H1 (cell line): Measurements from ENCODE around the gene TRIB2. TPM values are rescaled to one million over a fixed set of nuclear protein-coding genes. Genes with fewer than 3 reads are reported as not detected.

Experiments used
- CTCF ChIA-PET: fragments of 300-600 bp; sonication (Branson Sonifier 250); formaldehyde crosslinking; loops from one replicate; lab custom pipeline; 2021; ENCODE audit not compliant: partially characterized antibody; lab: Charles Lee
- POLR2A ChIA-PET: fragments of 300-600 bp; sonication (Branson Sonifier 250); formaldehyde crosslinking; loops from one replicate; lab custom pipeline; 2021; ENCODE audit warnings: inconsistent platforms; ENCODE audit not compliant: partially characterized antibody; lab: Charles Lee
- DNase-seq, 2 experiments: peaks; one replicate each; pipeline versions ENCODE4 v3.0.0 to v3.0.0-alpha.2; 2010 to 2022; ENCODE audit warnings: low spot score in 2 of 2, low read depth in 1 of 2, mixed read lengths in 1 of 2
- FAIRE-seq: peaks from 2 replicates; lab custom pipeline; 2011; peaks lifted over from hg19 to GRCh38; lab: Jason Lieb, UNC
- H2AFZ ChIP-seq: 2 replicates; pipeline ENCODE4 v1.8.1; 2012; ENCODE audit warnings: low read length, inconsistent platforms
- H2AK5ac ChIP-seq: 2 replicates; pipeline ENCODE4 v1.6.1; 2013; ENCODE audit warnings: low read depth, low read length
- H2BK120ac ChIP-seq: replicated peaks from 2 replicates; pipeline ENCODE3; 2013; ENCODE audit warnings: low read depth, low read length, inconsistent platforms
- H2BK12ac ChIP-seq: 2 replicates; pipeline ENCODE4 v1.6.1; 2013; ENCODE audit warnings: low read depth, low read length
- H2BK15ac ChIP-seq: 2 replicates; pipeline ENCODE4 v1.6.1; 2013; ENCODE audit warnings: low read length
- H2BK20ac ChIP-seq: 2 replicates; pipeline ENCODE4 v1.6.1; 2013; ENCODE audit warnings: low read length
- H2BK5ac ChIP-seq: 2 replicates; pipeline ENCODE4 v1.6.1; 2013; ENCODE audit warnings: low read depth, low read length
- H3K14ac ChIP-seq: 2 replicates; pipeline ENCODE4 v1.6.1; 2013; ENCODE audit warnings: inconsistent platforms; ENCODE audit not compliant: insufficient read length
- H3K18ac ChIP-seq: 2 replicates; pipeline ENCODE4 v1.6.1; 2013; ENCODE audit warnings: low read length; ENCODE audit errors: extremely low read depth
- H3K23ac ChIP-seq: 2 replicates; pipeline ENCODE4 v1.6.1; 2013; ENCODE audit warnings: inconsistent platforms; ENCODE audit not compliant: insufficient read length
- H3K23me2 ChIP-seq: 2 replicates; pipeline ENCODE4 v1.6.1; 2013; ENCODE audit warnings: low read depth, low read length
- H3K27ac ChIP-seq: 2 replicates; pipeline ENCODE4 v1.6.1; 2011; ENCODE audit warnings: low read depth, low read length, inconsistent platforms
- H3K27me3 ChIP-seq, 4 experiments: replicated peaks in 1 of 4; 1 replicate in 1 of 4; 2 replicates in 3 of 4; pipeline versions ENCODE4 v1.6.1 to v1.8.1; 2011 to 2013; ENCODE audit warnings: low read length in 3 of 4, mild to moderate bottlenecking in 3 of 4, inconsistent platforms in 2 of 4, mixed read lengths in 2 of 4, moderate library complexity in 1 of 4; ENCODE audit not compliant: control insufficient read depth in 3 of 4, insufficient read depth in 3 of 4; ENCODE audit errors: extremely low read depth in 1 of 4
- H3K36me3 ChIP-seq, 4 experiments: 2 replicates each; pipeline versions ENCODE4 v1.6.1 to v1.8.1; 2011 to 2013; ENCODE audit warnings: mild to moderate bottlenecking in 4 of 4, low read length in 3 of 4, moderate library complexity in 2 of 4, control low read depth in 1 of 4, inconsistent platforms in 1 of 4; ENCODE audit not compliant: insufficient read depth in 4 of 4, control insufficient read depth in 2 of 4
- H3K4ac ChIP-seq: replicated peaks from 2 replicates; pipeline ENCODE3; 2013; ENCODE audit warnings: low read length, low read depth, mixed read lengths, inconsistent platforms; ENCODE audit not compliant: insufficient read length
- H3K4me1 ChIP-seq, 4 experiments: replicated peaks in 1 of 4; 1 replicate in 1 of 4; 2 replicates in 3 of 4; pipeline versions ENCODE4 v1.6.1 to v1.8.1; 2011 to 2013; ENCODE audit warnings: low read length in 3 of 4, inconsistent platforms in 2 of 4, mixed read lengths in 1 of 4; ENCODE audit not compliant: insufficient read depth in 4 of 4, control insufficient read depth in 3 of 4
- H3K4me2 ChIP-seq, 2 experiments: 2 replicates each; pipeline versions ENCODE4 v1.6.1 to v1.8.1; 2011 to 2013; ENCODE audit warnings: low read depth in 2 of 2, low read length in 2 of 2, control low read depth in 1 of 2, inconsistent platforms in 1 of 2, mild to moderate bottlenecking in 1 of 2; ENCODE audit not compliant: insufficient read depth in 1 of 2
- H3K4me3 ChIP-seq, 4 experiments: fragments of 200-600, 300-600 bp in 1 of 4; sonication (generic), shearing (Covaris generic), sonication (Bioruptor Twin) in 1 of 4; 2 replicates each; pipeline versions ENCODE4 v1.5.1 to v1.8.1; 2011 to 2016; ENCODE audit warnings: low read length in 4 of 4, low read depth in 3 of 4, control low read depth in 2 of 4, inconsistent platforms in 2 of 4, mild to moderate bottlenecking in 2 of 4, mixed read lengths in 1 of 4, moderate library complexity in 1 of 4; ENCODE audit not compliant: insufficient read depth in 2 of 4; ENCODE audit errors: extremely low read depth in 1 of 4
- H3K56ac ChIP-seq: replicated peaks from 2 replicates; pipeline ENCODE3; 2013; ENCODE audit warnings: low read depth, mild to moderate bottlenecking, mixed read lengths, low read length, inconsistent platforms; ENCODE audit not compliant: insufficient read length
- H3K79me1 ChIP-seq: 2 replicates; pipeline ENCODE4 v1.6.1; 2013; ENCODE audit warnings: low read depth, low read length, control low read depth
- H3K79me2 ChIP-seq, 2 experiments: 2 replicates each; pipeline versions ENCODE4 v1.6.1 to v1.8.1; 2012 to 2013; ENCODE audit warnings: low read length in 2 of 2, mild to moderate bottlenecking in 2 of 2, inconsistent platforms in 1 of 2; ENCODE audit not compliant: insufficient read depth in 2 of 2, control insufficient read depth in 1 of 2
- H3K9ac ChIP-seq, 4 experiments: replicated peaks in 1 of 4; 1 replicate in 1 of 4; 2 replicates in 3 of 4; pipeline versions ENCODE4 v1.6.1 to v1.8.1; 2011 to 2013; ENCODE audit warnings: low read depth in 3 of 4, low read length in 3 of 4, control low read depth in 2 of 4, mild to moderate bottlenecking in 2 of 4, moderate library complexity in 2 of 4, inconsistent platforms in 1 of 4; ENCODE audit errors: extremely low read depth in 1 of 4
- H3K9me3 ChIP-seq, 2 experiments: 2 replicates each; pipeline versions ENCODE4 v1.6.1 to v1.8.1; 2012 to 2013; ENCODE audit warnings: mild to moderate bottlenecking in 2 of 2, moderate library complexity in 2 of 2, control low read depth in 1 of 2, inconsistent platforms in 1 of 2, low read depth in 1 of 2, low read length in 1 of 2, mixed read lengths in 1 of 2; ENCODE audit not compliant: insufficient read depth in 2 of 2
- H4K20me1 ChIP-seq, 2 experiments: replicated peaks in 1 of 2; 2 replicates each; pipeline versions ENCODE3 to v1.8.1; 2011 to 2013; ENCODE audit warnings: inconsistent platforms in 2 of 2, low read length in 2 of 2, mild to moderate bottlenecking in 1 of 2; ENCODE audit not compliant: insufficient read depth in 2 of 2, control insufficient read depth in 1 of 2
- H4K5ac ChIP-seq: 2 replicates; pipeline ENCODE4 v1.6.1; 2013; ENCODE audit warnings: low read length, low read depth, mixed read lengths, inconsistent platforms; ENCODE audit not compliant: insufficient read length
- H4K8ac ChIP-seq: 2 replicates; pipeline ENCODE4 v1.8.0; 2013; ENCODE audit warnings: mild to moderate bottlenecking, moderate library complexity, low read length, inconsistent platforms; ENCODE audit not compliant: insufficient read depth; ENCODE audit errors: extremely low read depth
- H4K91ac ChIP-seq: replicated peaks from 2 replicates; pipeline ENCODE3; 2013; ENCODE audit warnings: low read length, mixed read lengths, inconsistent platforms; ENCODE audit not compliant: insufficient read length
- ASH2L ChIP-seq: fragments of 200-600, 300-600 bp; sonication (generic); IDR thresholded peaks from one replicate; pipeline ENCODE4 v1.7.1; 2017; ENCODE audit warnings: low read length
- CREB1 ChIP-seq: IDR thresholded peaks from 2 replicates; pipeline ENCODE4 v1.6.1; 2012; ENCODE audit warnings: inconsistent platforms
- GABPA ChIP-seq: IDR thresholded peaks from 2 replicates; pipeline ENCODE4 v1.6.1; 2011; ENCODE audit warnings: mild to moderate bottlenecking, low read length, moderate library complexity, borderline replicate concordance; ENCODE audit not compliant: insufficient read depth
- HDAC6 ChIP-seq: IDR thresholded peaks from one replicate; pipeline ENCODE4 v1.7.1; 2012; ENCODE audit warnings: low read depth, mild to moderate bottlenecking, inconsistent platforms, low read length, moderate library complexity
- JUN ChIP-seq: IDR thresholded peaks from 2 replicates; pipeline ENCODE4 v1.6.1; 2011; ENCODE audit warnings: low read depth, mild to moderate bottlenecking, improper control_type of control experiment, low read length
- KDM1A ChIP-seq: fragments of 200-600, 300-600 bp; sonication (generic); IDR thresholded peaks from 2 replicates; pipeline ENCODE4 v1.7.1; 2016; ENCODE audit warnings: mild to moderate bottlenecking, low read length, borderline replicate concordance
- MAFK ChIP-seq: IDR thresholded peaks from 2 replicates; pipeline ENCODE4 v1.6.1; 2012; ENCODE audit warnings: low read depth, mild to moderate bottlenecking, improper control_type of control experiment, low read length
- NANOG ChIP-seq: IDR thresholded peaks from 2 replicates; pipeline ENCODE4 v1.6.1; 2011; ENCODE audit warnings: low read length, low read depth, mild to moderate bottlenecking, inconsistent platforms; ENCODE audit not compliant: insufficient read depth, poor library complexity, severe bottlenecking
- RXRA ChIP-seq: IDR thresholded peaks from 2 replicates; pipeline ENCODE4 v1.6.1; 2011; ENCODE audit warnings: low read depth, mild to moderate bottlenecking, low read length, moderate library complexity; ENCODE audit not compliant: insufficient read depth
- SIRT6 ChIP-seq: IDR thresholded peaks from one replicate; pipeline ENCODE4 v1.7.1; 2012; ENCODE audit warnings: low read length, inconsistent platforms
- SIX5 ChIP-seq: IDR thresholded peaks from 2 replicates; pipeline ENCODE4 v1.6.1; 2011; ENCODE audit warnings: mild to moderate bottlenecking, low read depth, low read length
- TCF12 ChIP-seq: IDR thresholded peaks from 2 replicates; pipeline ENCODE4 v1.6.1; 2011; ENCODE audit warnings: low read depth, mild to moderate bottlenecking, low read length
- WGBS, 2 experiments: shearing (Covaris generic) in 1 of 2; methylation state at CpG; one replicate each; pipeline versions ENCODE4 v1.1.6 to v1.1.7; 2013 to 2015; ENCODE audit warnings: low lambda C conversion rate in 2 of 2, mixed read lengths in 2 of 2, inconsistent platforms in 1 of 2, low coverage in 1 of 2, missing lambda C conversion rate in 1 of 2; ENCODE audit not compliant: insufficient replicate concordance in 2 of 2, insufficient coverage in 1 of 2, insufficient read length in 1 of 2; ENCODE audit errors: extremely low coverage in 1 of 2, missing lambda C conversion rate in 1 of 2; 5-methylcytosine and 5-hydroxymethylcytosine counted together
- polyA plus RNA-seq, 7 experiments: library from polyadenylated mRNA; depleted of rRNA in 3 of 7; stranded (reverse) in 5 of 7; unstranded in 2 of 7; fragments of >200 nt in 5 of 7; fragments of 200-250 nt in 2 of 7; gene quantifications; 1 replicate in 5 of 7; 2 replicates in 1 of 7; 4 replicates in 1 of 7; pipeline versions ENCODE4 v1.2.1 to v1.2.3, GENCODE V29; 2011 to 2013; ENCODE audit warnings: missing spikeins in 2 of 7, mixed read lengths in 2 of 7
- total RNA-seq: library from RNA; stranded (reverse); fragmentation: NEBNext Ultra II Directional; extraction: Animal tissue kit (Norgen Biotek cat#: 25700); gene quantifications from 2 replicates; pipeline ENCODE4 v1.2.1, GENCODE V29; 2021

TRIB2 gene
- total and polyA plus RNA-seq, 2 of the 8 experiments (the other 6 are each of a cell fraction or from before 2014, with no cell fraction given) = 40.8 to 57.0 TPM

DNA sequence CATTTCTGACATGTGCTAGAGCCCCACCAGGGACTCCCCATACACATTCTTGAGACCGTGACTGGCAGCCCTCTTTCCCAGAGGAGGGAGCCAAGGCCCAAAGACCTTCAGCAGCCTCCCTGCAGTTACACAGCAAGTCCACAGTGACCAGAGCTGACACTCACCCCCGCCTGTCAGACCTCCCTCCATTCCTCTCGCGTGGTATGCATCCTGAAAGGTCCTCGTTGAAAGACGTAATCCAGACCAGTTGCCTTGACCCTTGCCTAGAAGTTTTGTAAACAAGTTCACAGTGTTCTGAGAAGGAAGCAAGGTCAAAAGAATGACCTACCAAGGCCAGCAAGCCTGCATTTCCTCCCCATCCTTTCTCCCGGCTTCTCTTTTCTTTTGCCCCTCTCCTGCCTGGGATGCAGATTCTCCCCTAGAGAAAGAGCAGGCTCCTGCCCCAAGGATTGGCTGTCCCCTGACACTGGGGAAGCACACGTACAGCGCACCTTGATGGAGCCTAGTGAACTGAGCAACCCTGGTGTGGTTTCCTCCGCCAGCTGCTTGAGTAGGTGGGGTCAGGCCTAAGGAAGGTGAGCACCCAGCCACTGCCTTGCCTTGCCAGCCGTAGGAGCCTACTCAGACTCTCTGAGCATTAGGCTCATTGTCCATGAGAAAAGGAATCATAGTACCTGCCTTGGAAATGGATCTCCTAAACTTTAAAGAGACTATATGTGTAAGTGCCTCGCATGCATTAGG, 18.3 kb downstream of the TRIB2 start:
- Histone ChIP-seq H3K27me3 (no peaks in the 10 kb centered on the region), H3K9me3 (no peaks in the 10 kb centered on the region), H3K79me2 (peaks cover 12 to 86% of the 10 kb centered on the region in 2 experiments; a peak in 3 of 4 replicates), H3K4ac (no peak overlapping the region), H2BK12ac (no peak overlapping the region), H4K91ac (no peak overlapping the region), H4K8ac (no peak overlapping the region), H2AK5ac (no peak overlapping the region), H3K4me1 (no peaks in the 10 kb centered on the region), H3K4me3 (no peak overlapping the region), H3K4me2 (no peak overlapping the region), H3K23me2 (no peaks in the 10 kb centered on the region), H3K56ac (no peak overlapping the region), H2BK5ac (no peak overlapping the region; the same call in 1 of the 2 replicates), H2BK120ac (no peak overlapping the region), H3K79me1 (peaks cover 32% of the 10 kb centered on the region), H3K23ac (no peak overlapping the region), H3K27ac (no peak overlapping the region), H2BK20ac (no peak overlapping the region), H2BK15ac (no peak overlapping the region), H4K20me1 (peaks cover 19 to 47% of the 10 kb centered on the region in 2 experiments), H4K5ac (no peak overlapping the region), H3K9ac (no peak overlapping the region), H3K18ac (no peak overlapping the region), H2AFZ (no peak overlapping the region), H3K14ac (no peak overlapping the region), H3K36me3 (peaks cover 5 to 61% (median 46%) of the 10 kb centered on the region in 4 experiments; a peak in 7 of 8 replicates)
- TF ChIP-seq NANOG = no peak
- TF ChIP-seq KDM1A = no peak
- TF ChIP-seq MAFK = no peak
- no peak for TF ChIP-seq GABPA
- no peak for TF ChIP-seq SIX5
- TF ChIP-seq ASH2L = no peak
- no peak for TF ChIP-seq JUN
- TF ChIP-seq RXRA = no peak
- no peak for TF ChIP-seq CREB1
- no peak for TF ChIP-seq SIRT6
- TF ChIP-seq HDAC6 = no peak
- TF ChIP-seq TCF12 = no peak
- DNase-seq (no peak), FAIRE-seq (no peak)
- ChIA-PET CTCF (interaction anchor here (2.5 kb wide), 1 partner anchor 272 kb away, joined by 8 read pairs; no protein-coding TSS in a partner anchor), POLR2A (no interaction called here)
- WGBS, 2 experiments = 88% methylated on average over 12 of the region's 12 CpGs; no CpG with 5 or more reads in 1 of the 2 experiments
